Neural cell (in vitro differentiated cells): ENCODE data around the gene ERC2.

Experiments
- EP300 ChIP-seq: fragments of 450-650 bp; conservative IDR thresholded peaks from 2 replicates; pipeline ENCODE4 v1.6.1; 2014; ENCODE audit warnings: antibody characterized with exemption, mild to moderate bottlenecking, moderate library complexity; ENCODE audit not compliant: poor library complexity, severe bottlenecking
- EZH2 ChIP-seq: fragments of 200-600, 300-800 bp; shearing (Covaris generic), sonication (generic); IDR thresholded peaks from 2 replicates; pipeline ENCODE4 v1.6.1; 2014; ENCODE audit warnings: antibody characterized with exemption, low read length, borderline replicate concordance, mild to moderate bottlenecking; ENCODE audit not compliant: insufficient read depth, poor library complexity, severe bottlenecking
- MXI1 ChIP-seq: fragments of 450-650 bp; conservative IDR thresholded peaks from 2 replicates; pipeline ENCODE4 v1.6.1; 2014; ENCODE audit warnings: antibody characterized with exemption, mild to moderate bottlenecking; ENCODE audit not compliant: poor library complexity, severe bottlenecking
- POLR2AphosphoS5 ChIP-seq: IDR thresholded peaks from 2 replicates; pipeline ENCODE4 v1.6.1; 2012
- RAD21 ChIP-seq: fragments of 450-650 bp; conservative IDR thresholded peaks from 2 replicates; pipeline ENCODE4 v1.6.1; 2014; ENCODE audit warnings: antibody characterized with exemption, mild to moderate bottlenecking, moderate library complexity
- SMC3 ChIP-seq: fragments of 450-650 bp; conservative IDR thresholded peaks from 2 replicates; pipeline ENCODE4 v1.6.1; 2014; ENCODE audit warnings: antibody characterized with exemption, mild to moderate bottlenecking, moderate library complexity; ENCODE audit not compliant: poor library complexity
- TAF1 ChIP-seq: IDR thresholded peaks from 2 replicates; pipeline ENCODE4 v1.6.1; 2012; ENCODE audit warnings: low read depth
- TF ChIP-seq, protein P1 (sequence below): fragments of 450-650 bp; IDR thresholded peaks from 2 replicates; pipeline ENCODE4 v1.5.1; 2014; ENCODE audit warnings: antibody characterized with exemption, mild to moderate bottlenecking, moderate library complexity; ENCODE audit not compliant: poor library complexity, severe bottlenecking
- TF ChIP-seq, protein P2 (sequence below): IDR thresholded peaks from 2 replicates; pipeline ENCODE4 v1.6.1; 2012; ENCODE audit warnings: borderline replicate concordance

- TF ChIP-seq, protein P1, sequence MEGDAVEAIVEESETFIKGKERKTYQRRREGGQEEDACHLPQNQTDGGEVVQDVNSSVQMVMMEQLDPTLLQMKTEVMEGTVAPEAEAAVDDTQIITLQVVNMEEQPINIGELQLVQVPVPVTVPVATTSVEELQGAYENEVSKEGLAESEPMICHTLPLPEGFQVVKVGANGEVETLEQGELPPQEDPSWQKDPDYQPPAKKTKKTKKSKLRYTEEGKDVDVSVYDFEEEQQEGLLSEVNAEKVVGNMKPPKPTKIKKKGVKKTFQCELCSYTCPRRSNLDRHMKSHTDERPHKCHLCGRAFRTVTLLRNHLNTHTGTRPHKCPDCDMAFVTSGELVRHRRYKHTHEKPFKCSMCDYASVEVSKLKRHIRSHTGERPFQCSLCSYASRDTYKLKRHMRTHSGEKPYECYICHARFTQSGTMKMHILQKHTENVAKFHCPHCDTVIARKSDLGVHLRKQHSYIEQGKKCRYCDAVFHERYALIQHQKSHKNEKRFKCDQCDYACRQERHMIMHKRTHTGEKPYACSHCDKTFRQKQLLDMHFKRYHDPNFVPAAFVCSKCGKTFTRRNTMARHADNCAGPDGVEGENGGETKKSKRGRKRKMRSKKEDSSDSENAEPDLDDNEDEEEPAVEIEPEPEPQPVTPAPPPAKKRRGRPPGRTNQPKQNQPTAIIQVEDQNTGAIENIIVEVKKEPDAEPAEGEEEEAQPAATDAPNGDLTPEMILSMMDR, result no peak
- TF ChIP-seq EZH2 (no peak), RAD21 (no peak), POLR2AphosphoS5 (no peak), TAF1 (no peak), EP300 (no peak), MXI1 (no peak), SMC3 (no peak)
- TF ChIP-seq, protein P2, sequence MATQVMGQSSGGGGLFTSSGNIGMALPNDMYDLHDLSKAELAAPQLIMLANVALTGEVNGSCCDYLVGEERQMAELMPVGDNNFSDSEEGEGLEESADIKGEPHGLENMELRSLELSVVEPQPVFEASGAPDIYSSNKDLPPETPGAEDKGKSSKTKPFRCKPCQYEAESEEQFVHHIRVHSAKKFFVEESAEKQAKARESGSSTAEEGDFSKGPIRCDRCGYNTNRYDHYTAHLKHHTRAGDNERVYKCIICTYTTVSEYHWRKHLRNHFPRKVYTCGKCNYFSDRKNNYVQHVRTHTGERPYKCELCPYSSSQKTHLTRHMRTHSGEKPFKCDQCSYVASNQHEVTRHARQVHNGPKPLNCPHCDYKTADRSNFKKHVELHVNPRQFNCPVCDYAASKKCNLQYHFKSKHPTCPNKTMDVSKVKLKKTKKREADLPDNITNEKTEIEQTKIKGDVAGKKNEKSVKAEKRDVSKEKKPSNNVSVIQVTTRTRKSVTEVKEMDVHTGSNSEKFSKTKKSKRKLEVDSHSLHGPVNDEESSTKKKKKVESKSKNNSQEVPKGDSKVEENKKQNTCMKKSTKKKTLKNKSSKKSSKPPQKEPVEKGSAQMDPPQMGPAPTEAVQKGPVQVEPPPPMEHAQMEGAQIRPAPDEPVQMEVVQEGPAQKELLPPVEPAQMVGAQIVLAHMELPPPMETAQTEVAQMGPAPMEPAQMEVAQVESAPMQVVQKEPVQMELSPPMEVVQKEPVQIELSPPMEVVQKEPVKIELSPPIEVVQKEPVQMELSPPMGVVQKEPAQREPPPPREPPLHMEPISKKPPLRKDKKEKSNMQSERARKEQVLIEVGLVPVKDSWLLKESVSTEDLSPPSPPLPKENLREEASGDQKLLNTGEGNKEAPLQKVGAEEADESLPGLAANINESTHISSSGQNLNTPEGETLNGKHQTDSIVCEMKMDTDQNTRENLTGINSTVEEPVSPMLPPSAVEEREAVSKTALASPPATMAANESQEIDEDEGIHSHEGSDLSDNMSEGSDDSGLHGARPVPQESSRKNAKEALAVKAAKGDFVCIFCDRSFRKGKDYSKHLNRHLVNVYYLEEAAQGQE, result no peak
Measured at GRCh38 chr3:56404884-56405283, 63.4 kb downstream of the ERC2 start.
